GM19452 (cell line): Measurements from ENCODE around the gene TSHZ2.

ENCODE experiments used
- ATAC-seq: cut with Tn5 transposase; IDR thresholded peaks from one replicate; pipeline ENCODE4 v1.9.1; 2021; ENCODE audit not compliant: unreplicated experiment

The TSHZ2 gene

DNA sequence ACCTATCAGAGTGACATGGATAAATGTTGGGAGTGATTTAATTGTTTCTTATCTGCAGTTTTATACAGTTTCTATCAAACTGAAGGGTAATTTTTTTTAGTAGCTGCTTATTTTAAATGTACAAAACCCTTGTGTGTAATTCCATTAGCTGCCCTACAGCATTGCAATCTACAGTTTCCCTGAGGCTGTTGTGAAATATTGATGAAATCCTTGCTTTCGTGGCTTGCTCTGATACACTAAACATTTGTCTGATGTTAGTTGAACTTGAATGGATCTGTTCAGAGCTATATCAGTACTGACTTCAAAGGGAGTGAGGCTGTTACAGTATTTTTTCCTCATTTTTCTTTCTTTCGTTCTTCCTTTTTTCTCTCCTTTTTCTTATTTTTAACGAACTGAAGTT is 255.4 kb downstream of the TSHZ2 start:
- ATAC-seq = no peak

GRCh38 chr20:53231061-53231460 is 258.9 kb downstream of the TSHZ2 start:
- no peak for ATAC-seq

DNA sequence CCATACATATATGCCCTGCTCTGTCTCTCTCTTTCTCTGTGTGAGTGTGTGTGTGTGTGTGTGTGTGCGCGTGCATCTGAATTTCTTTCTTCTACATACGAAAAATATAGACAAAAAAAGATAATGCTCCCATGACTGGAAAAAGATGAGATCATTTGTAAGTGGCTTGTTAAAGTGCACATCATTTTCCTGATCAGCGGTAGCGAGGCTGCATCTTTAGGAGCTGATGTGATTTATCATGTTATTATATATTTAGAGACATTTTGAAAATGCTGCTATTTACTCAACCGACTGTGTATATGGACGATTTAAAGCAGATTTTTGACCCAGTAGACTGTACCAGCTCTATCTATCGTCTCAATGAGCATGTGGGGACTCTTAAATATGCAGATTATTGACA is 265.3 kb downstream of the TSHZ2 start:
- ATAC-seq = no peak

- no peak for ATAC-seq
Measured at GRCh38 chr20:53238121-53238660, 266.0 kb downstream of the TSHZ2 start.

DNA sequence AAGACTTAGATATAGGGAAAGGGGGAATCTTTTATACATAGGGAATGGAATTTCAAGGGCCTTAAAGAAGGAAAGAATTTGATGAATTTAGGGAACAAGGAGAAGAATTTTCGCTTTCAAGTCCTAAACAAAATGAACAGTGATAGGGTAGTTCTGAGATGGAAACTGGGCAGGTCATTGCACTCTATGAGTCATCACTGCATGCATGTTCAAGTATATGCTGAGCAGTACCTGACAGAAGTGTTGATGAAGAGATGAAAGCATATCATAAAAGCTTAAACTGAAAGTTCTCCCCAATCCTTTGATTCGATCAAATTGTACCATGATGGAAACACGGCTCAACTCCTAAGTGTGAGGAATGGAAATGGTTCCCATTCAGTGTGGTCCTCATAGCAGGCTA is 271.0 kb downstream of the TSHZ2 start:
- no peak for ATAC-seq

GRCh38 chr20:53244711-53245110 is 272.6 kb downstream of the TSHZ2 start:
- no peak for ATAC-seq

DNA sequence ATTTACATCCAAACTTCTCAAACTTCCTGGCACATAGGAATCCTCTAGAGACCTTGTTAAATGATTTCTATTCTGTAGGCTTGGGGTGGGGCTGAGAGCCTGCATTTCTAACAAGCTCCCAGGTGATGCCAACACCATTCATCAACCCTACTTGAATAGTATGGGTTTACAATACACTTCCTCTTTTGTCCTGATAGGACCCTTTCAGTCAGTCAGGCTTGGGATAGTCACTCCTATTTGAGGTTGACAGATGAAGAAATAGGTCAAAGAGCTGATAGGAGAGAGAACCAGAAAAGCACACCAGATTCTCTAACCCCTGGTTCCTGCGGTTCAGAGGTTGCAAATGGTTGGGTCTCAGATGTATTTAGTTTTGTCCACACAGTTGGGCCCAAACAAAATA is 273.4 kb downstream of the TSHZ2 start:
- no peak for ATAC-seq

- ATAC-seq = no peak
Measured at GRCh38 chr20:53247468-53248103, 275.4 kb downstream of the TSHZ2 start.

GRCh38 chr20:53250456-53250855 is 278.3 kb downstream of the TSHZ2 start:
- ATAC-seq = no peak

DNA sequence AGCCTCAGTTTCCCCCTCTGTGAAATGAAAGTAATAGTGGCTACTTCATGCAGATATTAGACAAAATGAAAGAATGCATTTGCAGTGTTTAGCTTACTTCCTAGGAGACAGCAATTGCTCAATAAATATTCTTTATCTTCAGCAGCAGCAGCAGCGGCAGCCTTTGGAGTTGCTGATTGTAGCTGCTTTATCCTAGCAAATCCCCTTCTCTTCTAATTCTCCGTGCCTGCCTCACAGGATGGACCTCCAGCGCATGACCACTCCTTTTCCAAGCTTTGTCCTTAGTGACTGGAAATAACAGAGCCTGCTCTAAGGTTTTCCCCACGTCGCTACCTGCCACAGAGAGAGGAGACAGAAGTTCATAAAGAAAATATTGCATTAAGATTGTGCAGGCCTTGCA is 279.8 kb downstream of the TSHZ2 start:
- no peak for ATAC-seq

DNA sequence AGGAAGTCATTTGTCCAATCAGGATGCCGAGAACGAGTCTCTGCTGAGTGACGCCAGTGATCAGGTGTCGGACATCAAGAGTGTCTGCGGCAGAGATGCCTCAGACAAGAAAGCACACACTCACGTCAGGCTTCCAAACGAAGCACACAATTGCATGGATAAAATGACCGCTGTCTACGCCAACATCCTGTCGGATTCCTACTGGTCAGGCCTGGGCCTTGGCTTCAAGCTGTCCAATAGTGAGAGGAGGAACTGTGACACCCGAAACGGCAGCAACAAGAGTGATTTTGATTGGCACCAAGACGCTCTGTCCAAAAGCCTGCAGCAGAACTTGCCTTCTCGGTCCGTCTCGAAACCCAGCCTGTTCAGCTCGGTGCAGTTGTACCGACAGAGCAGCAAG is 281.5 kb downstream of the TSHZ2 start:
- no peak for ATAC-seq

- no peak for ATAC-seq
Measured at GRCh38 chr20:53255102-53255710, 283.0 kb downstream of the TSHZ2 start.

- no peak for ATAC-seq
Measured at GRCh38 chr20:53258741-53259140, 286.6 kb downstream of the TSHZ2 start.

DNA sequence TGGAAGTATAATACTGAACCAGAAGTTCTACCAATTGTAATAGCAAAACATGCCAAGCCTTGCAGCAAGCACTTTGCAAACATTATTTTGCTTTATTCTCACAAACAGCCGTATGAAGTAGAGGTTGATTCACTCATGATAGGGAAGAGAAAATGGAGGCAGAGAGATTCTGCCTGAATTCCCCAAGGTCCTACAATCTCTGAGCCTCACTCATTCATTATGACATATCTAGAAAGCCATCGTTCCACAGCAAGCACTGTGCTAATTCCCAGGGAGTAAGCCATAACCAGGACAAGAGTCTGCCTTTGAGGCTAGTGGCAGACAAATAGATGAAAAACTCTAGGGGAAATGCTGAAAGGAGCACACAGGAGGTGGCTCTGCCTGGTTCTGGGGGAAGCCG is 288.0 kb downstream of the TSHZ2 start:
- no peak for ATAC-seq

GRCh38 chr20:53260591-53260990 is 288.4 kb downstream of the TSHZ2 start:
- ATAC-seq = no peak

GRCh38 chr20:53262365-53262764 is 290.2 kb downstream of the TSHZ2 start:
- ATAC-seq = no peak

GRCh38 chr20:53263554-53264438 is 291.6 kb downstream of the TSHZ2 start:
- ATAC-seq = no peak

- ATAC-seq = no peak
Measured at GRCh38 chr20:53264604-53265003, 292.4 kb downstream of the TSHZ2 start.

- no peak for ATAC-seq
Measured at GRCh38 chr20:53265304-53265875, 293.2 kb downstream of the TSHZ2 start.

GRCh38 chr20:53269380-53269779 is 297.2 kb downstream of the TSHZ2 start:
- ATAC-seq = no peak

DNA sequence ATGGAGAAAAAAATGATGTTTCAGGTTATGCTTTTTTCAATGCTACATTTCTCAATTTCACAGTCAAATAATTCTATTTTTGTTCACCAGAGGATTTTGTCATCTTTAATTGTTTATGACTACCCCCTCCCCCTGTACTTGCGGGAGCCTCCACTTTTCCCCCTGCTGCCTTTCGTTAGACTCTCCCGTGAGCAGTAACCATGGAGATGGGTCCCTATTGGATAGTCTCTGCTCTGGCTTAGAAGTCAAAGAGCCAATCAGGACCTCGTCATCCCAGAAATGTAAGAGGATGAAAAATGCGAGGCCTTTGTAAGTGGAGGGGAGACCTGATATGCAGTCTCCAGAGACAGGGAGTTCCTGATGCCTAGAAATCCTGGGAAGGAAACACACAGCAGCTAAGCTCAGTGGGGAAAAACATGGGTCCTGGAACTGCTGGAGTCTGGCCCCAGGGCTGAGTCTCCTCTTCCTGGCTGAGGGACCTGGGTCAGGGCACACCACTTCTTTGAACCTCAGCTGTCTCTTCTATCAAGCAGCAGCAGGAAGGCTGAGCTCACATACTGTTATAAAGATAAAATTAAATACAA is 298.7 kb downstream of the TSHZ2 start:
- no peak for ATAC-seq
